ENCODE results near the gene ABI3BP. TPM values are rescaled to one million over a fixed set of nuclear protein-coding genes. Genes with fewer than 3 reads are reported as not detected.

The ABI3BP gene
- total RNA-seq, 1 experiment from 2014 or later = 0.15 TPM

DNA sequence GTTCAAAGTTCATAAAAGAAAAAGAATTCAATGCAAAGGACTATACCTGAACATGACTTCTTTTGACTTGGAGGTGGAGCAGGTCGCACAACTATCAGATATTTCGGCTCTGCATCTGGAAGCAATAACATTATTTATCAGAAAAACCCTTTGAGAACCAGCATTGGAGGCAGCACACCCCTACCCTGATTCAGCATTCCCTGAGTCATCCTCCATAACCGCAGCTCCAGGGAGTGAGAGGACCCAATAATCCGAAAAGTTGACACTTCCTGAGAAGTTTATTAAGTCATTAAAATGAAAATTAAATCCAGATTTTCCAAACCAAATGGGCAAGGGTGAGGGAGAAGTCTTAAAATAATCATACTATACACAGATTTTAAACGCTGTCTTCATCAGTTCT is 90.6 kb downstream of the ABI3BP start (continued):
- TF ChIP-seq POLR2A (IDR thresholded peaks at IDR 0.05; ENCODE audit: borderline replicate concordance, extremely low read depth, insufficient read depth, insufficient read length) (no peak), TCF7L2 (IDR thresholded peaks at IDR 0.05; ENCODE audit: borderline replicate concordance, extremely low read depth, insufficient read depth, insufficient read length) (no peak), EZH2phosphoT487 (IDR thresholded peaks at IDR 0.05; ENCODE audit: borderline replicate concordance) (no peak)
- TF ChIP-seq, protein P1, sequence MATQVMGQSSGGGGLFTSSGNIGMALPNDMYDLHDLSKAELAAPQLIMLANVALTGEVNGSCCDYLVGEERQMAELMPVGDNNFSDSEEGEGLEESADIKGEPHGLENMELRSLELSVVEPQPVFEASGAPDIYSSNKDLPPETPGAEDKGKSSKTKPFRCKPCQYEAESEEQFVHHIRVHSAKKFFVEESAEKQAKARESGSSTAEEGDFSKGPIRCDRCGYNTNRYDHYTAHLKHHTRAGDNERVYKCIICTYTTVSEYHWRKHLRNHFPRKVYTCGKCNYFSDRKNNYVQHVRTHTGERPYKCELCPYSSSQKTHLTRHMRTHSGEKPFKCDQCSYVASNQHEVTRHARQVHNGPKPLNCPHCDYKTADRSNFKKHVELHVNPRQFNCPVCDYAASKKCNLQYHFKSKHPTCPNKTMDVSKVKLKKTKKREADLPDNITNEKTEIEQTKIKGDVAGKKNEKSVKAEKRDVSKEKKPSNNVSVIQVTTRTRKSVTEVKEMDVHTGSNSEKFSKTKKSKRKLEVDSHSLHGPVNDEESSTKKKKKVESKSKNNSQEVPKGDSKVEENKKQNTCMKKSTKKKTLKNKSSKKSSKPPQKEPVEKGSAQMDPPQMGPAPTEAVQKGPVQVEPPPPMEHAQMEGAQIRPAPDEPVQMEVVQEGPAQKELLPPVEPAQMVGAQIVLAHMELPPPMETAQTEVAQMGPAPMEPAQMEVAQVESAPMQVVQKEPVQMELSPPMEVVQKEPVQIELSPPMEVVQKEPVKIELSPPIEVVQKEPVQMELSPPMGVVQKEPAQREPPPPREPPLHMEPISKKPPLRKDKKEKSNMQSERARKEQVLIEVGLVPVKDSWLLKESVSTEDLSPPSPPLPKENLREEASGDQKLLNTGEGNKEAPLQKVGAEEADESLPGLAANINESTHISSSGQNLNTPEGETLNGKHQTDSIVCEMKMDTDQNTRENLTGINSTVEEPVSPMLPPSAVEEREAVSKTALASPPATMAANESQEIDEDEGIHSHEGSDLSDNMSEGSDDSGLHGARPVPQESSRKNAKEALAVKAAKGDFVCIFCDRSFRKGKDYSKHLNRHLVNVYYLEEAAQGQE (IDR thresholded peaks at IDR 0.05; ENCODE audit: low read depth) = no peak

- Histone ChIP-seq H3K36me3 (ENCODE audit: control insufficient read depth in 1 of 2, insufficient read depth in 2 of 2, low read length in 2 of 2) (no peaks in the 10 kb centered on the region), H3K79me2 (ENCODE audit: insufficient read depth, low read length) (no peaks in the 10 kb centered on the region), H3K9me3 (ENCODE audit: control insufficient read depth in 1 of 2, insufficient read depth in 1 of 2, low read depth in 1 of 2, low read length in 2 of 2) (no peaks in the 10 kb centered on the region), H3K4me2 (ENCODE audit: low read length) (no peak overlapping the region), H3K9ac (ENCODE audit: low read length) (no peak overlapping the region), H4K20me1 (ENCODE audit: insufficient read depth) (no peaks in the 10 kb centered on the region), H3K27ac (ENCODE audit: low read depth, low read length) (no peak overlapping the region), H3K27me3 (ENCODE audit: insufficient read depth, low read length) (no peaks in the 10 kb centered on the region), H3K4me3 (replicated peaks in 1 of 2; ENCODE audit: low read depth in 1 of 2, low read length in 2 of 2) (no peak overlapping the region), H3K4me1 (ENCODE audit: control insufficient read depth in 1 of 2, insufficient read depth in 2 of 2, low read length in 2 of 2) (no peaks in the 10 kb centered on the region), H3K9me2 (ENCODE audit: insufficient read depth) (no peaks in the 10 kb centered on the region), H2AFZ (ENCODE audit: low read depth, low read length, poor library complexity, severe bottlenecking) (no peak overlapping the region)
- ChIA-PET RAD21 (ENCODE audit: low non-redundant PET in 1 of 2, low total read pairs in 2 of 2, uncharacterized antibody in 2 of 2, unreplicated experiment in 2 of 2) (no interaction called here), POLR2A (no interaction called here), CTCF (no interaction called here)
- TF ChIP-seq, protein P2, sequence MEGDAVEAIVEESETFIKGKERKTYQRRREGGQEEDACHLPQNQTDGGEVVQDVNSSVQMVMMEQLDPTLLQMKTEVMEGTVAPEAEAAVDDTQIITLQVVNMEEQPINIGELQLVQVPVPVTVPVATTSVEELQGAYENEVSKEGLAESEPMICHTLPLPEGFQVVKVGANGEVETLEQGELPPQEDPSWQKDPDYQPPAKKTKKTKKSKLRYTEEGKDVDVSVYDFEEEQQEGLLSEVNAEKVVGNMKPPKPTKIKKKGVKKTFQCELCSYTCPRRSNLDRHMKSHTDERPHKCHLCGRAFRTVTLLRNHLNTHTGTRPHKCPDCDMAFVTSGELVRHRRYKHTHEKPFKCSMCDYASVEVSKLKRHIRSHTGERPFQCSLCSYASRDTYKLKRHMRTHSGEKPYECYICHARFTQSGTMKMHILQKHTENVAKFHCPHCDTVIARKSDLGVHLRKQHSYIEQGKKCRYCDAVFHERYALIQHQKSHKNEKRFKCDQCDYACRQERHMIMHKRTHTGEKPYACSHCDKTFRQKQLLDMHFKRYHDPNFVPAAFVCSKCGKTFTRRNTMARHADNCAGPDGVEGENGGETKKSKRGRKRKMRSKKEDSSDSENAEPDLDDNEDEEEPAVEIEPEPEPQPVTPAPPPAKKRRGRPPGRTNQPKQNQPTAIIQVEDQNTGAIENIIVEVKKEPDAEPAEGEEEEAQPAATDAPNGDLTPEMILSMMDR (IDR thresholded peaks at IDR 0.05 in 2 of 3, conservative IDR thresholded peaks at IDR 0.05 in 1 of 3; ENCODE audit: borderline replicate concordance in 1 of 3, insufficient read depth in 1 of 3, low read depth in 2 of 3, low read length in 2 of 3) = no peak
- TF ChIP-seq POLR2A (IDR thresholded peaks at IDR 0.05; ENCODE audit: borderline replicate concordance, extremely low read depth, insufficient read depth, insufficient read length) = no peak
- no peak for TF ChIP-seq POLR2AphosphoS5 (IDR thresholded peaks at IDR 0.05; ENCODE audit: low read depth, low read length)
- no peak for TF ChIP-seq YY1 (IDR thresholded peaks at IDR 0.05; ENCODE audit: extremely low read depth, insufficient replicate concordance, low read depth, low read length)
- no peak for TF ChIP-seq SP1 (IDR thresholded peaks at IDR 0.05; ENCODE audit: low read depth)
- no peak for TF ChIP-seq ATF3 (IDR thresholded peaks at IDR 0.05)
- no peak for TF ChIP-seq FOSL1 (IDR thresholded peaks at IDR 0.05; ENCODE audit: low read depth)
- TF ChIP-seq, protein P1 (IDR thresholded peaks at IDR 0.05; ENCODE audit: low read depth) = no peak
- DNase-seq (ENCODE audit: low read depth, low spot score) (no peak), ATAC-seq (no peak)
- intact Hi-C loops (cut with micrococcal nuclease) = loop anchor here (10.0 kb wide), 1 partner anchor 474 kb away; no protein-coding TSS in a partner anchor
- BruUV-seq (replicated peaks) = no TSS peak
These were observed 92.4 kb downstream of the ABI3BP start for GRCh38 chr3:100900671-100901335.
